Esophagus (tissue), 2 donors: ENCODE results near the gene ZBTB9. TPM values are rescaled to one million over a fixed set of nuclear protein-coding genes. Genes with fewer than 3 reads are reported as not detected.

Experiments
- H3K27ac ChIP-seq, 2 donors: one replicate each; pipeline ENCODE4 v1.5.1; 2013; ENCODE audit warnings: low read depth in 2 of 2, mild to moderate bottlenecking in 2 of 2, inconsistent platforms in 1 of 2, low read length in 1 of 2, moderate library complexity in 1 of 2
- H3K27me3 ChIP-seq, 2 donors: one replicate each; pipeline ENCODE4 v1.6.1; 2013; ENCODE audit warnings: low read length in 2 of 2, control low read depth in 1 of 2, mild to moderate bottlenecking in 1 of 2; ENCODE audit not compliant: insufficient read depth in 2 of 2, control insufficient read depth in 1 of 2
- H3K36me3 ChIP-seq, 2 donors: one replicate each; pipeline ENCODE4 v1.6.1; 2013; ENCODE audit warnings: low read length in 1 of 2; ENCODE audit not compliant: control insufficient read depth in 2 of 2, insufficient read depth in 2 of 2
- H3K4me1 ChIP-seq, 2 donors: one replicate each; pipeline ENCODE4 v1.6.1; 2013; ENCODE audit warnings: low read length in 1 of 2; ENCODE audit not compliant: control insufficient read depth in 2 of 2, insufficient read depth in 2 of 2
- H3K4me3 ChIP-seq, 2 donors: one replicate each; pipeline ENCODE4 v1.5.1; 2013; ENCODE audit warnings: low read length in 2 of 2, mild to moderate bottlenecking in 2 of 2, low read depth in 1 of 2, moderate library complexity in 1 of 2
- H3K9me3 ChIP-seq, 2 donors: one replicate each; pipeline ENCODE4 v1.6.1; 2013; ENCODE audit warnings: mild to moderate bottlenecking in 2 of 2, low read depth in 1 of 2, low read length in 1 of 2, moderate library complexity in 1 of 2; ENCODE audit not compliant: control insufficient read depth in 2 of 2, insufficient read depth in 1 of 2
- WGBS, 2 donors: extraction: QIAGEN DNeasy Blood & Tissue Kit; methylation state at CpG; one replicate each; pipeline ENCODE4 v1.1.7; 2013; 5-methylcytosine and 5-hydroxymethylcytosine counted together
- polyA plus RNA-seq, 2 donors: library from polyadenylated mRNA; stranded (reverse); fragments of 200-250 nt; gene quantifications; one replicate each; pipeline ENCODE4 v1.2.3, GENCODE V29; 2013
- donor health status: healthy with polysubstance abuse.
- donor health status: Bipolar disorder and iron deficiency.

The ZBTB9 gene
- polyA plus RNA-seq, 2 donors: 3.6 to 3.9 TPM

GRCh38 chr6:33426590-33427511, 27.5 kb upstream of the ZBTB9 start:
- peak overlapping the region; percentile 55 to 68 for H3K4me3 ChIP-seq
- WGBS, 2 donors: 8 to 11% methylated on average over 12 of the region's 12 CpGs
- no peaks in the 10 kb centered on the region for H3K9me3 ChIP-seq
- H3K36me3 ChIP-seq: peaks cover 0 to 3% of the 10 kb centered on the region in 2 donors
- H3K27me3 ChIP-seq: no peaks in the 10 kb centered on the region
- peak overlapping the region; percentile 95 to 96 for H3K27ac ChIP-seq
- peaks cover 2 to 22% of the 10 kb centered on the region in 2 donors for H3K4me1 ChIP-seq

- Histone ChIP-seq H3K4me3 (peak overlapping the region; percentile 55 to 68), H3K9me3 (no peaks in the 10 kb centered on the region), H3K27ac (peak overlapping the region; percentile 80 to 81), H3K4me1 (peaks cover 2 to 22% of the 10 kb centered on the region in 2 donors), H3K36me3 (peaks cover 0 to 3% of the 10 kb centered on the region in 2 donors), H3K27me3 (no peaks in the 10 kb centered on the region)
- 0 to 1% methylated on average over 19 to 78 of the region's 79 CpGs for WGBS, 2 donors
Observed at GRCh38 chr6:33427585-33428223, 26.7 kb upstream of the ZBTB9 start.

- Histone ChIP-seq H3K4me3 (peak overlapping the region; percentile 51 to 68), H3K27ac (peak overlapping the region; percentile 80 to 81), H3K27me3 (no peaks in the 10 kb centered on the region), H3K4me1 (peaks cover 2 to 22% of the 10 kb centered on the region in 2 donors), H3K36me3 (peaks cover 0 to 3% of the 10 kb centered on the region in 2 donors), H3K9me3 (no peaks in the 10 kb centered on the region)
- 3% methylated on average over 13 to 33 of the region's 33 CpGs for WGBS, 2 donors
Observed at GRCh38 chr6:33428224-33428965, 26.0 kb upstream of the ZBTB9 start.

- 37 to 47% methylated on average over 5 of the region's 5 CpGs for WGBS, 2 donors
- no peaks in the 10 kb centered on the region for H3K27me3 ChIP-seq
- peak overlapping the region; percentile 80 to 81 for H3K27ac ChIP-seq
- H3K9me3 ChIP-seq: no peaks in the 10 kb centered on the region
- peaks cover 2 to 22% of the 10 kb centered on the region in 2 donors for H3K4me1 ChIP-seq
- H3K36me3 ChIP-seq: peaks cover 0 to 3% of the 10 kb centered on the region in 2 donors
- no peak overlapping the region for H3K4me3 ChIP-seq
Observed at GRCh38 chr6:33428966-33429749, 25.2 kb upstream of the ZBTB9 start.

- peak overlapping the region; percentile 80 to 81 for H3K27ac ChIP-seq
- H3K27me3 ChIP-seq: no peaks in the 10 kb centered on the region
- H3K4me3 ChIP-seq: no peak overlapping the region
- H3K4me1 ChIP-seq: peaks cover 2 to 19% of the 10 kb centered on the region in 2 donors
- WGBS, 2 donors: 11 to 26% methylated on average over 2 of the region's 2 CpGs
- peaks cover 0 to 3% of the 10 kb centered on the region in 2 donors for H3K36me3 ChIP-seq
- no peaks in the 10 kb centered on the region for H3K9me3 ChIP-seq
Observed at GRCh38 chr6:33429750-33430052, 24.7 kb upstream of the ZBTB9 start.

GRCh38 chr6:33430334-33430733, 24.0 kb upstream of the ZBTB9 start:
- Histone ChIP-seq H3K9me3 (no peaks in the 10 kb centered on the region), H3K27ac (peak overlapping the region in 1 of 2 donors; percentile 22), H3K27me3 (no peaks in the 10 kb centered on the region), H3K36me3 (peaks cover 3 to 4% of the 10 kb centered on the region in 2 donors), H3K4me1 (peaks cover 2 to 14% of the 10 kb centered on the region in 2 donors), H3K4me3 (no peak overlapping the region)
- 36 to 49% methylated on average over 2 of the region's 2 CpGs for WGBS, 2 donors

GRCh38 chr6:33430991-33431879, 23.1 kb upstream of the ZBTB9 start:
- Histone ChIP-seq H3K27ac (no peak overlapping the region), H3K9me3 (no peaks in the 10 kb centered on the region), H3K36me3 (peaks cover 6% of the 10 kb centered on the region in 2 donors), H3K4me1 (peaks cover 2 to 14% of the 10 kb centered on the region in 2 donors), H3K27me3 (no peaks in the 10 kb centered on the region), H3K4me3 (no peak overlapping the region)
- 4 to 9% methylated on average over 12 of the region's 12 CpGs for WGBS, 2 donors

GRCh38 chr6:33431880-33432541, 22.4 kb upstream of the ZBTB9 start:
- H3K9me3 ChIP-seq: no peaks in the 10 kb centered on the region
- peaks cover 2 to 14% of the 10 kb centered on the region in 2 donors for H3K4me1 ChIP-seq
- H3K36me3 ChIP-seq: peaks cover 6 to 8% of the 10 kb centered on the region in 2 donors
- H3K27me3 ChIP-seq: no peaks in the 10 kb centered on the region
- H3K4me3 ChIP-seq: no peak overlapping the region
- WGBS, 2 donors: 56 to 63% methylated on average over 10 to 12 of the region's 12 CpGs
- H3K27ac ChIP-seq: no peak overlapping the region
